CD14-positive monocyte (primary cell): Measurements from ENCODE around the gene TMEM54. TPM values are rescaled to one million over a fixed set of nuclear protein-coding genes. Genes with fewer than 3 reads are reported as not detected.

ENCODE experiments used
- DNase-seq, 3 donors: peaks; one replicate each; pipeline ENCODE4 v3.0.0-alpha.2; 2011 to 2022
- H2AFZ ChIP-seq: 2 replicates; pipeline ENCODE4 v1.6.0; 2012; ENCODE audit warnings: mild to moderate bottlenecking, low read depth, low read length, inconsistent platforms; ENCODE audit not compliant: insufficient read depth, poor library complexity, severe bottlenecking
- H3K27ac ChIP-seq, 2 donors: 1 replicate in 1 of 2; 2 replicates in 1 of 2; pipeline ENCODE4 v1.5.1; 2012 to 2013; ENCODE audit warnings: low read length in 2 of 2, control low read depth in 1 of 2, inconsistent platforms in 1 of 2, low read depth in 1 of 2, mild to moderate bottlenecking in 1 of 2
- H3K27me3 ChIP-seq, 2 donors: one replicate each; pipeline versions ENCODE4 v1.6.0 to v1.6.1; 2011 to 2013; ENCODE audit warnings: low read length in 2 of 2; ENCODE audit not compliant: control insufficient read depth in 2 of 2, insufficient read depth in 2 of 2
- H3K36me3 ChIP-seq, 2 donors: replicated peaks in 1 of 2; 1 replicate in 1 of 2; 2 replicates in 1 of 2; pipeline versions ENCODE4 v1.5.1 to v1.6.1; 2012 to 2013; ENCODE audit warnings: low read length in 2 of 2, control low read depth in 1 of 2, inconsistent platforms in 1 of 2, mild to moderate bottlenecking in 1 of 2; ENCODE audit not compliant: insufficient read depth in 2 of 2, control insufficient read depth in 1 of 2
- H3K4me1 ChIP-seq, 2 donors: 1 replicate in 1 of 2; 2 replicates in 1 of 2; pipeline versions ENCODE4 v1.5.1 to v1.6.1; 2012 to 2013; ENCODE audit warnings: low read length in 2 of 2, control low read depth in 1 of 2, inconsistent platforms in 1 of 2, mild to moderate bottlenecking in 1 of 2, moderate library complexity in 1 of 2; ENCODE audit not compliant: insufficient read depth in 2 of 2, control insufficient read depth in 1 of 2
- H3K4me2 ChIP-seq: replicated peaks from 2 replicates; pipeline ENCODE3; 2012; ENCODE audit warnings: low read length, moderate library complexity, mild to moderate bottlenecking; ENCODE audit not compliant: poor library complexity, severe bottlenecking; ENCODE audit errors: extremely low read depth
- H3K4me3 ChIP-seq, 3 experiments: fragments of 200-600 bp in 1 of 3; sonication (generic) in 1 of 3; replicated peaks in 1 of 3; 1 replicate in 2 of 3; 2 replicates in 1 of 3; pipeline ENCODE4 v1.5.1; 2011 to 2013; ENCODE audit warnings: low read length in 3 of 3, mild to moderate bottlenecking in 3 of 3, control low read depth in 2 of 3, low read depth in 2 of 3, inconsistent platforms in 1 of 3, moderate library complexity in 1 of 3
- H3K79me2 ChIP-seq: 2 replicates; pipeline ENCODE4 v1.6.0; 2012; ENCODE audit warnings: mild to moderate bottlenecking, control low read depth, inconsistent platforms, low read length, moderate library complexity; ENCODE audit not compliant: insufficient read depth
- H3K9ac ChIP-seq: 2 replicates; pipeline ENCODE4 v1.6.0; 2017; ENCODE audit warnings: low read length, mild to moderate bottlenecking; ENCODE audit not compliant: insufficient read depth, poor library complexity, severe bottlenecking
- H3K9me3 ChIP-seq, 2 donors: replicated peaks in 1 of 2; 1 replicate in 1 of 2; 2 replicates in 1 of 2; pipeline versions ENCODE4 v1.5.1 to v1.6.1; 2012 to 2013; ENCODE audit warnings: low read length in 2 of 2, control low read depth in 1 of 2; ENCODE audit not compliant: control insufficient read depth in 1 of 2, insufficient read depth in 1 of 2
- H4K20me1 ChIP-seq: 2 replicates; pipeline ENCODE4 v1.6.0; 2012; ENCODE audit warnings: mild to moderate bottlenecking, low read length, control low read depth, moderate library complexity; ENCODE audit not compliant: insufficient read depth
- H3K27ac Mint-ChIP-seq, 7 donors: one replicate each; pipeline ENCODE4 v1.8.0; 2020; ENCODE audit warnings: mild to moderate bottlenecking in 7 of 7, mixed read lengths in 7 of 7, moderate library complexity in 6 of 7, inconsistent platforms in 2 of 7
- H3K27me3 Mint-ChIP-seq, 3 donors: one replicate each; pipeline ENCODE4 v1.8.0; 2021 to 2022; ENCODE audit warnings: low read depth in 3 of 3, mild to moderate bottlenecking in 3 of 3, mixed read lengths in 3 of 3, moderate library complexity in 3 of 3, inconsistent platforms in 1 of 3
- H3K36me3 Mint-ChIP-seq, 2 donors: one replicate each; pipeline ENCODE4 v1.8.0; 2020; ENCODE audit warnings: mixed read lengths in 2 of 2, inconsistent platforms in 1 of 2, mild to moderate bottlenecking in 1 of 2
- H3K4me1 Mint-ChIP-seq: one replicate; pipeline ENCODE4 v1.8.0; 2020; ENCODE audit warnings: mild to moderate bottlenecking, mixed read lengths
- H3K4me3 Mint-ChIP-seq, 2 donors: one replicate each; pipeline ENCODE4 v1.8.0; 2020; ENCODE audit warnings: mild to moderate bottlenecking in 2 of 2, mixed read lengths in 2 of 2, moderate library complexity in 1 of 2
- H3K9me3 Mint-ChIP-seq, 7 donors: one replicate each; pipeline ENCODE4 v1.8.0; 2020 to 2022; ENCODE audit warnings: mixed read lengths in 7 of 7, mild to moderate bottlenecking in 6 of 7, moderate library complexity in 6 of 7, inconsistent platforms in 2 of 7
- WGBS: methylation state at CpG from one replicate; pipeline ENCODE4 v1.1.5; 2013; ENCODE audit warnings: missing lambda C conversion rate; ENCODE audit not compliant: insufficient coverage; 5-methylcytosine and 5-hydroxymethylcytosine counted together
- intact Hi-C, 2 donors: fragments of 100-400 bp; cut with micrococcal nuclease; formaldehyde crosslinking; loops; one replicate each; pipeline versions ENCODE4 v1.15.0 to v1.15.1; 2023
- polyA plus RNA-seq, 3 donors: library from polyadenylated mRNA; depleted of rRNA in 1 of 3; unstranded in 2 of 3; stranded (reverse) in 1 of 3; fragments of 300-500 nt in 2 of 3; fragments of >200 nt in 1 of 3; fragmentation: Illumina TruSeq in 2 of 3; gene quantifications; 1 replicate in 2 of 3; 2 replicates in 1 of 3; pipeline ENCODE4 v1.2.3, GENCODE V29; 2012 to 2021
- TF ChIP-seq, protein P1 (sequence below): fragments of 200-600 bp; IDR thresholded peaks from one replicate; pipeline ENCODE4 v1.8.0; 2022; ENCODE audit warnings: antibody characterized with exemption, mild to moderate bottlenecking

TMEM54 gene
- polyA plus RNA-seq, 3 donors: 0.08 TPM; not detected in 2

DNA sequence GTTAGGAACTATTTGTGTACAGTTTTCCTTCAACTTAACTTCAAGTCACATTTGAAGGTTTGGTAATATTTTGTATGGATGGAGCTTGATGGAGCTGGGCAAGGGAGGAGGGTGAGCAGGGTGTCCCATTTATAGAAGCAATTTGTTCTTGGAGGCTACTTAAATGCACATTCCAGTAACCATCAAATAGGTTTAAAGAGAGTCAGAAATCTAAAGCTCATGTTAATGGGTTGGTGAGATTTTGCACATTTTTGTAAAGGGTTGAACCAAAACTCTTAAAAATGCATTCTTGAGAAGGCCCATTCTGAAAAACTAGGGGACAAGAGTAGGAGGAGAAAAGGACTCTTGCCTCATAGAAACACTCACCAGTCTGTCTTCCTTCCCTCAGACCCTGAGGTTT lies 40.6 kb downstream of the TMEM54 start:
- H3K36me3 ChIP-seq: peaks cover 41 to 84% of the 10 kb centered on the region in 2 donors
- intact Hi-C loops: no loop called here
- Mint-ChIP-seq H3K36me3 (peaks cover 58 to 65% of the 10 kb centered on the region in 2 donors), H3K9me3 (peaks cover 0 to 2% (median 0%) of the 10 kb centered on the region in 7 donors), H3K27ac (no peak overlapping the region), H3K4me1 (no peaks in the 10 kb centered on the region), H3K27me3 (no peaks in the 10 kb centered on the region), H3K4me3 (no peak overlapping the region)
- DNase-seq: no peak
- no peaks in the 10 kb centered on the region for H4K20me1 ChIP-seq
- no peaks in the 10 kb centered on the region for H3K79me2 ChIP-seq
- no peak overlapping the region for H3K9ac ChIP-seq
- no peaks in the 10 kb centered on the region for H3K4me1 ChIP-seq
- H3K4me2 ChIP-seq: no peak overlapping the region
- no peak overlapping the region for H3K4me3 ChIP-seq
- H3K27ac ChIP-seq: no peak overlapping the region
- no peaks in the 10 kb centered on the region for H3K9me3 ChIP-seq
- no peaks in the 10 kb centered on the region for H3K27me3 ChIP-seq
- TF ChIP-seq, protein P1, sequence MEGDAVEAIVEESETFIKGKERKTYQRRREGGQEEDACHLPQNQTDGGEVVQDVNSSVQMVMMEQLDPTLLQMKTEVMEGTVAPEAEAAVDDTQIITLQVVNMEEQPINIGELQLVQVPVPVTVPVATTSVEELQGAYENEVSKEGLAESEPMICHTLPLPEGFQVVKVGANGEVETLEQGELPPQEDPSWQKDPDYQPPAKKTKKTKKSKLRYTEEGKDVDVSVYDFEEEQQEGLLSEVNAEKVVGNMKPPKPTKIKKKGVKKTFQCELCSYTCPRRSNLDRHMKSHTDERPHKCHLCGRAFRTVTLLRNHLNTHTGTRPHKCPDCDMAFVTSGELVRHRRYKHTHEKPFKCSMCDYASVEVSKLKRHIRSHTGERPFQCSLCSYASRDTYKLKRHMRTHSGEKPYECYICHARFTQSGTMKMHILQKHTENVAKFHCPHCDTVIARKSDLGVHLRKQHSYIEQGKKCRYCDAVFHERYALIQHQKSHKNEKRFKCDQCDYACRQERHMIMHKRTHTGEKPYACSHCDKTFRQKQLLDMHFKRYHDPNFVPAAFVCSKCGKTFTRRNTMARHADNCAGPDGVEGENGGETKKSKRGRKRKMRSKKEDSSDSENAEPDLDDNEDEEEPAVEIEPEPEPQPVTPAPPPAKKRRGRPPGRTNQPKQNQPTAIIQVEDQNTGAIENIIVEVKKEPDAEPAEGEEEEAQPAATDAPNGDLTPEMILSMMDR: no peak
- H2AFZ ChIP-seq: no peak overlapping the region

GRCh38 chr1:32859915-32860314 lies 41.3 kb downstream of the TMEM54 start:
- Histone ChIP-seq H3K4me1 (no peaks in the 10 kb centered on the region), H3K4me3 (no peak overlapping the region), H3K4me2 (no peak overlapping the region), H3K36me3 (peaks cover 48 to 90% of the 10 kb centered on the region in 2 donors), H2AFZ (no peak overlapping the region), H3K9me3 (no peaks in the 10 kb centered on the region), H3K9ac (no peak overlapping the region), H4K20me1 (no peaks in the 10 kb centered on the region), H3K27me3 (no peaks in the 10 kb centered on the region), H3K27ac (no peak overlapping the region), H3K79me2 (no peaks in the 10 kb centered on the region)
- Mint-ChIP-seq H3K27me3 (no peaks in the 10 kb centered on the region), H3K27ac (no peak overlapping the region), H3K4me1 (no peaks in the 10 kb centered on the region), H3K4me3 (no peak overlapping the region), H3K9me3 (peaks cover 0 to 2% (median 0%) of the 10 kb centered on the region in 7 donors), H3K36me3 (peaks cover 63 to 72% of the 10 kb centered on the region in 2 donors)
- intact Hi-C loops: no loop called here
- DNase-seq: no peak
- TF ChIP-seq, protein P1: no peak
- no CpG with 5 or more reads among the region's 2 CpGs for WGBS
